ENCODE measurements around the gene METTL18. TPM values are rescaled to one million over a fixed set of nuclear protein-coding genes. Genes with fewer than 3 reads are reported as not detected.
"Not testable (repeated sequence)": the region's sequence is repeated elsewhere in the genome, so short reads cannot be mapped to it uniquely, and the experiment has no call there.

Gene METTL18
- total RNA-seq (2014; rRNA removed) = 8.6 and 10.1 TPM in 2 replicates
- polyA plus RNA-seq (2012) = 3.4 TPM

- DNase-seq (ENCODE audit: low read depth) = peak; percentile 94
Measured at GRCh38 chr1:169794530-169795416, at the start of gene METTL18. METTL18 (minus strand) TSS chr1:169794907; CDS start chr1:169793695, 1,212 bp downstream.

DNA sequence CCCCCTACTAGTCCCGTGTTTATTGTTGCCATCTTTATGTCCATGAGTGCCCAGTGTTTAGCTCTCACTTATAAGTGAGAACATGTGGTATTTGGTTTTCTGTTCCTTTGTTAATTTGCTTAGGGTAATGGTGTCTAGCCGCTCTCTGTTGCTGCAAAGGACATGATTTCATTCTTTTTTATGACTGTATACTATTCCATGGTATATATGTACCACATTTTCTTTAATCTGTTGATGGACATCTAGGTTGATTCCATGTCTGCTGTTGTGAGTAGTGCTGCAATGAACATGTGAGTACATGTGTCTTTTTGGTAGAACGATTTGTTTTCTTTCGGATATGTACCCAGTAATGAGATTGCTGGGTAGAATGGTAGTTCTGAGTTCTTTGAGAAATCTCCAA is 44.2 kb upstream of the METTL18 start:
- DNase-seq (ENCODE audit: low read depth) = no peak

- no peak for DNase-seq (ENCODE audit: low read depth)
Measured at GRCh38 chr1:169836198-169836597, 41.5 kb upstream of the METTL18 start.

GRCh38 chr1:169835647-169836046 is 40.9 kb upstream of the METTL18 start:
- DNase-seq (ENCODE audit: low read depth) = no peak

- DNase-seq (ENCODE audit: low read depth) = no peak
Measured at GRCh38 chr1:169834869-169835268, 40.2 kb upstream of the METTL18 start.

GRCh38 chr1:169833179-169833901 is 38.6 kb upstream of the METTL18 start:
- DNase-seq (ENCODE audit: low read depth) = no peak

- DNase-seq (ENCODE audit: low read depth) = no peak
Measured at GRCh38 chr1:169829671-169830070, 35.0 kb upstream of the METTL18 start.

DNA sequence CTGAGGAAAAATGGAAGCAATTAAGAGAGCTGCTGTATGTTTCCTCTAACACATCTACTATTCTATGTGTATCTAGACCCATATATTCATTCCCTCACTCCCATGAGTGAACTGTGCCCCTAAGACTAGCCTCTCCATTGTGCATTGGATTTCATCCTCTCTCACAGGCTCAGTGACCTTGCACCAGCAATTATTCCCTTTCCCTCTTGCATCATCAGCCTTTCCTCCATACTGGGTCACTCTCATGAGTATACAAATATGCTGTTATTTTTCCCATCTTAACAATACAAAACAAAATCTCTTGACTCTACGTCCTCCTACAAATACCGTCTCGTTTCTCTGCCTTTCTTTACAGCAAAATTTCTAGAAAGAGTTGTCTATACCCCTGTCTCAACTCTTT is 29.4 kb upstream of the METTL18 start:
- no peak for DNase-seq (ENCODE audit: low read depth)

- DNase-seq (ENCODE audit: low read depth) = no peak
Measured at GRCh38 chr1:169821500-169821899, 26.8 kb upstream of the METTL18 start.

DNA sequence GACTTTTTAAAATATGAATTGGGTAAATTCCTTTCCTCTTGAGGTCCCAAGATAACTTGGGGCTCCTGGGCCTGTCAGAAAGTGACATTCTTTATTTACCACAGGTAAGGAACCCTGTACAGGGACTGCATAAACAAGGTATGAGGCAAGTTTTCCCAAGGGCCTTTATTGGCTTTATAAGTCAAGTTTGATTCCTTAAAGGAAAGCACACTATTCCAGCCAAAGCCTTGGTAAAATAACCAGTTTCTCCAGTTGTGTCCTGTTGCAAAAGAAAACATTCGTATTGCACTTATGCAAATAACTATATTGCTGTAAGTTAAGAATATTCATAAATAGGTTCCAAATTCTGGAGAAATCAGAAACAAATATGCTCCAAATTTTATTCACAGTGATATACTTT is 21.9 kb upstream of the METTL18 start:
- DNase-seq (ENCODE audit: low read depth) = no peak

DNA sequence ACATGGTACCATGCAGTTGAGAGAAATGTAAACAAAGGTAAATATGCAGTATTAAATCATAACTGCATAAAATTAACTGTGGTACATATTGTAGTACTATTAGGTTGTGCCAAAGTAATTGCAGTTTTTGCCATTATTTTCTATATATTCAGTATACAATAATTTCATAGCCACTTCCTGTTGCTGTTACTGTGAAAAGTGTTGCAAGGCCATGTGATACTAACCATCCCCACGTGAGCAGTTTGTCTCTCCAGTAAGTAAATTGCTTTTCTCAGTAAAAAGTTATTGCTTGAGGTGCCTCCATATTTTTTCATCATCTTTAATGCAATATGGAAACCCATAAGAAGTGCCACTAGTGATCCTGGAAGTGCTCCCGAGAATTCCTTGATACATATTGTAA is 19.6 kb upstream of the METTL18 start:
- DNase-seq (ENCODE audit: low read depth) = no peak

DNA sequence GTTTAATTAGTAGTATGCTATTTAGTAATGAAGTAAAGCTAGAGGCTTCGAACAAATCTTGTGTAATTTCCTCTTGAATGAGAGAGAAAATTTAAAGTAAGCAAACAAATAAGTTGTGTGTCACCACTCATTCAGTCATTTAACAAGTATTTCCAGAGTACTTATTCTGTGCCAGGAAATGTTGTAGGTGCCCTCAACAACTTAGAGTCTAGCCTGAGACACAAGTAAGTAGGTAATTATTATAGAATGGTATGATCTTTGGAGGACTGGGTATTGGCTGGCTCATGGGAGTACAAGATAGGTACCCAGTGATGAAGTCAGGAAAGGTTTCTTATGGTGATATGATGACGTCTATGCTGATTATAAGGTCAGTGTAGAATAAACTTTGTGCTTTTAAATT is 17.4 kb upstream of the METTL18 start:
- DNase-seq (ENCODE audit: low read depth) = no peak

DNA sequence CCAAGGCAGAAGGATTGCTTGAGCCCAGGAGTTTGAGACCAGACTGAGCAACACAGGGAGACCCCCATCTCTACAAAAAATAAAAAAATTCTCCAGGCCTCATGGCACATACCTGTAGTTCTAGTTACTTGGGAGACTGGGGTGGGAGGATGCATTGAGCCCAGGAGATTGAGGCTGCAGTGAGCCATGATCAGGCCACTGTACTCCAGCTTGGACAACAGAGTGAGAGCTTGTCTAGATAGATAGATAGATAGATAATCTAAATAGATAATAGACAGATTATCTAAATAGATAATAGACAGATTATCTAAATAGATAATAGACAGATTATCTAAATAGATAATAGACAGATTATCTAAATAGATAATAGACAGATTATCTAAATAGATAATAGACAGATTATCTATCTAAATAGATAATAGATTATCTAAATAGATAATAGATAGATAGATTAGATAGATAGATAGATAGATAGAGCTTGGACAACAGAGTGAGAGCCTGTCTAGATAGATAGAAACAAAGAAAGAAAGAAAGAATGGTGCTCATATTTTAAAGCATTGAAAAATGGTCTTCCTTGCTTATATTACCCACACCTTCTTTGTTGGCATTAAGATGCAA is 16.8 kb upstream of the METTL18 start:
- not testable (repeated sequence) for DNase-seq (ENCODE audit: low read depth)

GRCh38 chr1:169809370-169810095 is 14.8 kb upstream of the METTL18 start:
- DNase-seq (ENCODE audit: low read depth) = peak; percentile 31

- DNase-seq (ENCODE audit: low read depth) = no peak
Measured at GRCh38 chr1:169804941-169805340, 10.2 kb upstream of the METTL18 start.

- no peak for DNase-seq (ENCODE audit: low read depth)
Measured at GRCh38 chr1:169802888-169803287, 8.2 kb upstream of the METTL18 start.

- DNase-seq (ENCODE audit: low read depth) = no peak
Measured at GRCh38 chr1:169797281-169797680, 2.6 kb upstream of the METTL18 start.

- DNase-seq (ENCODE audit: low read depth) = no peak
Measured at GRCh38 chr1:169796274-169796810, 1.6 kb upstream of the METTL18 start.

- peak; percentile 17 for DNase-seq (ENCODE audit: low read depth)
Measured at GRCh38 chr1:169795687-169796086, 980 bp upstream of the METTL18 start.

DNA sequence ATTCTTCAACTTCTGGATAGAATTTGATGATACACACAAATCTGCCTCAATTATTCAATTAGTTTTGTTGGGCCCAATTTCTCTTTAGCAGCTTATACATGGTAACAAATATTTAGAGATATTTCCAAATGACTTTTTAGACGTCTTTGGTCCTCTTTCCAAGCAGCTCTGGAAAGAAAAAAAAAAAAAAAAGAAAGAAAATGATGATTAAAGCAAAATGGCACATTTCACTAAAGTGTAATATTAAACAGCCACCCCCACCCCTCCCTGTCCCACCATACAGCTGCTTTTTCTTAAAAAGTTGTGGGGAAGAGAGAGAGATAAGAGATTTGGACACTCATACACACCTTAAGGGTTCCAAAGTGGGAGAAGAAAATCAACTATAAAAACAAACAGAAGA is 977 bp downstream of the METTL18 start:
- DNase-seq (ENCODE audit: low read depth) = no peak

DNA sequence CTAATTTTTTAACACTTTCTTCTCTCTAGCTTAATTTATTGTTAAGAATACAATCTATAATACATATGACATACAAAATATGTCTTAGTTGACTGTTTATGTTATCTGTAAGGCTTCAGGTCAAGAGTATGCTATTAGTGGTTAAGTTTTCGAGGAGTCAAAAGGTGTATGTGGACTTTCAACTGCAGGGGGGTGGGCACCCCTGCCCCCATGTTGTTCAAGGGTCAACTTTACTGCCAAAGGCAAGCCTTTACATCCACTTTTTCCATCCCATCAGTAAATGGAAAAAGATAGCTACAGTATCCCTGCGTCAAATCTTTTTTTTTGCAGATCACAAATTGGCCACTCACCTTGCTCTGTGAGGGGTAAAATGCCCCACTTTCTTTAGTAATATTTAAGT is 6.3 kb downstream of the METTL18 start:
- DNase-seq (ENCODE audit: low read depth) = no peak

Data from LHCN-M2 (cell line).